Panc1 (cell line): ENCODE results near the gene GLG1.
"Not testable (repeated sequence)": the region's sequence is repeated elsewhere in the genome, so short reads cannot be mapped to it uniquely, and the experiment has no call there.

Experiments
- CTCF ChIP-seq: fragments of 450-650 bp; IDR thresholded peaks from 2 replicates; pipeline ENCODE4 v1.5.1; 2017; ENCODE audit warnings: mild to moderate bottlenecking
- REST ChIP-seq, 2 experiments: IDR thresholded peaks; 2 replicates each; pipeline ENCODE4 v1.6.1; 2011 to 2012; ENCODE audit warnings: low read depth in 2 of 2, control low read depth in 1 of 2, low read length in 1 of 2, mild to moderate bottlenecking in 1 of 2, moderate library complexity in 1 of 2; ENCODE audit not compliant: insufficient read depth in 1 of 2
- SIN3A ChIP-seq: IDR thresholded peaks from 2 replicates; pipeline ENCODE4 v1.6.1; 2012; ENCODE audit warnings: low read depth, mild to moderate bottlenecking, low read length, moderate library complexity, borderline replicate concordance; ENCODE audit not compliant: insufficient read depth

GRCh38 chr16:74413485-74413884 lies 193.4 kb downstream of the GLG1 start:
- TF ChIP-seq REST (IDR thresholded peaks at IDR 0.05; ENCODE audit: insufficient read depth in 1 of 2, low read depth in 2 of 2, low read length in 1 of 2); CTCF; SIN3A: not testable (repeated sequence)
